Keratinocyte (primary cell): ENCODE results near the gene ASB4.

Experiments used
- CTCF ChIP-seq, 3 experiments: IDR thresholded peaks in 1 of 3; conservative IDR thresholded peaks in 1 of 3; optimal IDR thresholded peaks in 1 of 3; 2 replicates in 2 of 3; 3 replicates in 1 of 3; pipeline versions ENCODE3 to v1.5.1; 2011; ENCODE audit warnings: low read length in 3 of 3, mild to moderate bottlenecking in 3 of 3, moderate library complexity in 2 of 3, control low read depth in 1 of 3, inconsistent platforms in 1 of 3; ENCODE audit not compliant: insufficient read depth in 2 of 3; ENCODE audit errors: extremely low read depth in 1 of 3
- EZH2 ChIP-seq: IDR thresholded peaks from one replicate; pipeline ENCODE4 v1.6.1; 2012; ENCODE audit warnings: inconsistent platforms, mild to moderate bottlenecking, low read length, moderate library complexity

GRCh38 chr7:95501261-95501832, 15.6 kb downstream of the ASB4 start:
- TF ChIP-seq EZH2, result no peak
- no peak for TF ChIP-seq CTCF (optimal IDR thresholded peaks at IDR 0.05 in 1 of 3, IDR thresholded peaks at IDR 0.05 in 1 of 3, conservative IDR thresholded peaks at IDR 0.05 in 1 of 3; ENCODE audit: extremely low read depth in 1 of 3, insufficient read depth in 2 of 3, low read length in 3 of 3)
